GM19035 (cell line): ENCODE measurements around the gene ASB16.

Experiments used
- ATAC-seq: cut with Tn5 transposase; IDR thresholded peaks from one replicate; pipeline ENCODE4 v1.9.1; 2021; ENCODE audit not compliant: unreplicated experiment

The ASB16 gene

GRCh38 chr17:44207743-44208142 is 37.2 kb downstream of the ASB16 start:
- ATAC-seq, result no peak

GRCh38 chr17:44209786-44210341 is 39.4 kb downstream of the ASB16 start:
- ATAC-seq, result no peak

DNA sequence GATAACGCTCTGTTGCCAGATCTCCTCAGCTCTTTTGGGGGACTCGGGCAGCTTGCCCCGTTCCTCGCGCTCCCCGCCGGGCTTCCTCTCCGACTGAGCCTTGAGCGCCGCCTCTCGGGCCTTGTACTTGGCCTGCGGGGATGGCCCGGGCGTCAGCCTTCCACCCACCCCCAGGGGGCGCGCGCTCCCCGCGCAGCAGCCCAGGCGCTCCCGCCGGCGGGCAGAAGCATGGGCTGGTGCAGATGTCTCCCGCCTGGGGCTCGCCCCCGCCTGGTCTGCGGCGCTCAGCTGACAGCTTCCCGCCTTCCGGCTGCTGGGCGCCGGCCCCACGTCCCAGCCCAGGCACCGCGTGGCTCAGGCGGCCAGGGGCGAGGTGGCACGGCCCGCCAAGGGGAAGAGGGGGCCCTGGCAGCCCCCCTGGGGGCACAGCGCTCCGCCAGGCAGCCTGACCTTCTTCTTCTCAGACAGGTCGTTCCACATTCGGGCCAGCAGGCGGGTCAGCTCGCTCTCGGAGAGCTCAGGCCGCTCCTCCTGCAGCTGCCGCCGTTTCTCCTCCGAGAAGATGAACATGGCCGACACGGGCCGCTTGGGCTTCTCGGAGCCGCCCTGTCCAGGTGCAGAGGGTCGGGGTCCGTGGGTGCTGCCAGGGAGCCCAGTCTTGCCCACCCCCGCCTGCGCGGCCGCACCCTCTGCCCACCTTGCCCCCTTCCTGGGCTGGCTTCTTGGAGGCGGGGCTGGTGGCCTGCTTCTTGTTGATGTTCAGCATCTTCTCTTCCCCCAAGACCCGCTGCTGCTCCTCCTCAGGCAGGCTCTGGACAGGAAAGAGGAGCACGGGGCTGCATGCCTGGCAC is 40.1 kb downstream of the ASB16 start:
- ATAC-seq, result peak; percentile 86

GRCh38 chr17:44211281-44212265 is 41.1 kb downstream of the ASB16 start:
- ATAC-seq, result no peak

DNA sequence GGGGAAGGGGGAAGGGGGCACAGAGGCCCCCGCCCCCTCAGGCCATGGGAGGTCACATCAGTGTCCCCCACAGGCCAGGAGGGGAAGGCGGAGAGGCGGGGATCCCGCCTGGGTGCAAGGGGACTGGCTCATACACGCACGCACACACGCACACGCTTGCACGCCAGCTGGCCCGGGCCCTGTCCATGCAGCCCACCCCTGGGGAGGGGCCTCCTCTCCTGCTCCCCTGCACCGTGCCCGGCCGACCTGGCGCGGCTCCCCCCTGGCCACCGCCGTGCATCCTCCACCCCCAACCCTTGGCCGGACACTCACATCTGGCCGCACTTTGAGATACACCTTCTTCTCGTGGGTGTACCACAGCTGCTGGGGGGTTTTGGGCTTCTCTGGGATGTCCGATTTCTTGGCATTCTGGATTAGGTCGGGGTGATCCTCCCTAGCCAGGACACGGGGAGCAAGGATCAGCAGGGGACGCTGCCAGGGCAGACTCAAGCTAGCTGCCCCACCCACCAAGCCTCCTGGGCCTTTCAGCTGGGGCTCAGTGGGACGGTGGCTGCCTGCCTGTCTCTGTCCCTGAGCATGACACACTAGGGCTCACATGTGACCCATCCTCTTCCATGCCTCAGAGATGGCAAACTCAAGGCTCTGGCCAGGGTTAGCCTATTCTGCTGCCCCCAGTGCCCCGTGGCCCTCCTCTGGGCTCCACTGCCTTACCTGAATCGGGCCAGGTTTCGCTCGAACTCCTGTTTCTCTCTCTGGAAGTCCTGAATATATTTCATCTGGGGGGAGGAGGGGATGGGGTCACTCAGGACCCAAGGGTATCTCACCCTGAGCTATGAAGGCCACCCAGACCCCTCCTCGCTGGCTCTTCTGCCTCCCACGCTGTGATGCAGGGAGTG is 42.3 kb downstream of the ASB16 start:
- no peak for ATAC-seq

GRCh38 chr17:44213403-44214229 is 43.1 kb downstream of the ASB16 start:
- ATAC-seq, result no peak

- ATAC-seq, result no peak
Measured at GRCh38 chr17:44214230-44214494, 43.7 kb downstream of the ASB16 start.

DNA sequence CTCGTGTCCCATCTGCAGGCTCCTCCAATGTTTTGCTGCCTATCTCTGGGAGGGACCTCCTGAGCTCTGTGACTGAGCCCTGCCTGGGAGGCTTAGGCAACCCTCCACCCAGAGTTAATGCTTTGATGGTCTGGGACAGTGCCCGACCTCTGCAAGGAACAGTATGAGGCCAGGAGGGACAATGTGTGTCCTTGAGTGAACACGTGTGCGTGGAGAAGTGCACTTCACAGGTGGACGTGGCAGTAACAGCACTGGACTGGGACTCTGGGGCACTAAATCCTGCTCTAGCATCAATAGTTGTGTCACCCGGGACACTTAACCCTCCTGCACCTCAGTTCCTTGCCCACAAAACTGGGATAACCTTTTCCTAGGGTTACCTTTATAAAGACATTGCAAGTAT is 44.4 kb downstream of the ASB16 start:
- ATAC-seq, result no peak

DNA sequence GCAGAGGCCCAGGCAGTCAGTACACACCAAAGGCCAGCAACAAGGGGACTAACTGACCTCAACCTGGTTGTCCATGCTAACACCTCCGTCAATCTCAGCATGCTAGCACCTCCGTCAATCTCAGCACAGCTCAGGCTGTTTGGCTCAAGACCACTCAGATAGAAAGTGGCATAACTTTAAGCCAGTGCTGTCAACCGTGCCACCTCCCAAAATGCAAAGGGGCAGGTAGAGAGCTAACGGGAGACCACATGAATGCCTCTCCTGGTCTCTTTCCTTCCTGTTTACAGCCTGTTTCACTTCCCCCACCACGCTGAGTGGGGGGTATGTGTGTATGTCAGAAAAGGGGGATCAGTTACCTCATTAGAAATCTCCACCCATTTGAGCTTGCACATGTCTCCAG is 45.7 kb downstream of the ASB16 start:
- ATAC-seq, result no peak

GRCh38 chr17:44216694-44217093 is 46.2 kb downstream of the ASB16 start:
- no peak for ATAC-seq

GRCh38 chr17:44217738-44218343 is 47.3 kb downstream of the ASB16 start:
- no peak for ATAC-seq

DNA sequence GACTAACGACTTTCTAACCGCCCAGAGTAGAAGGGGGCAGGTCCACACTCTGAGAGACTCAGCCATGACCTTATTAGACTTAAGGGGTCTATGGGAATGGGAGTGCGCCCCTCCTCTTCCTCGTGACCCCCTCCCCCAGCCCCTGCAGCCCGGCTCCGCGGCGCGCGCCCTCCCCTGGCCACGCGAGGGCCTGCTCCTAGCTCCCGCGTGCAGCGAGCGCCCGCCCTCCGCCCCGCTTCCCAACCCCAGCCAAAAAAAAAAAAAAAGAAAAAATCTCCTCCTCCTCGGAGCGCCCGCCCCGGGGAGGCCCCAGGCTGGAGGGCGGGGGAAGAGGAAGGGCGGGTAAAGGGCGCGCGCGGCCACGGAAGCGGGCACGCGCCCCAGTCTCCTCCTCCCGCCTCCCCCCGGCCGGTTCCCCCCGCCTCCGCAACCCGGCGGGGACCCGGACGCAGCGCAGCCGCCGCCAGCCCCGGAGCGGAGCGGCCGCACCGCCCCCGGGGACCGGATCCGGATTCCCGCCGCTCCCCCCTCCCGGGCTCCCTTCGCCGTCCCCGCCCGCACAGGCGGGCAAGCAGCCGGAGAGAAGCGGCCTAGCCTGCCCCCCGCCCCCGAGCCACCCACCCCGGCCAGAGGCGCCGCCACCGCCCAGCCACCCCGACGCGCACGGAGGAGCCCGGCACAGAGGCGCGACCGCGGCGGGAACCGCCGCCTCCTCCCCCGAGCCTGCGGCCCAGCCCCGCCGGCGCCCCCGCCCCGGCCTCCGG is 48.0 kb downstream of the ASB16 start:
- peak; percentile 40 for ATAC-seq

DNA sequence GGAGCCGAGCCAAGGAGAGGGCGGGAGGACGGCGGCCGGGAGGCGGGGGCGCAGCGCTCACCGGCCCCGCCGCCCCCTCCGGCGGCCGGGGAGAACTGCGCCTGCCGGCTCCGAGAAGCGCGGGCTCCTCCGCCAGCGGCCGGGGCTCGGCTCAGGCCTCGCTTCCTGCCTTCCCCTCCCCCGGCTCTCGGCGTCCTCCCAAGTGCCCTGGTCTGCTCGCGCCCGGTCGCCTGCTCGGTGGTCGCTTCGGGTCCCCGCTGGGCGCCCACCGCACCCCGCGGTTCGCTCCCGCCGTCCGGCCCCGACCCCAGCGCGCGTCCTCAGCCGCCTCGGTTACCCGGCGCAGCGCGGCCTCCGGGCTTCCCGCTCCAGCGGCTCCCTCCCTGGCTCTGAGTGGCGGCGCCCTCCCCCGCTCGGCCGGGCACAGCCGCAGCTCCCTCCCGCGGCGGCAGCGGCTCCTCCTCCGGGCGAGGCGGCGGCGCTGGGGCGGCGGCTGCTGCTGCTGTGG is 48.7 kb downstream of the ASB16 start:
- peak; percentile 42 for ATAC-seq

DNA sequence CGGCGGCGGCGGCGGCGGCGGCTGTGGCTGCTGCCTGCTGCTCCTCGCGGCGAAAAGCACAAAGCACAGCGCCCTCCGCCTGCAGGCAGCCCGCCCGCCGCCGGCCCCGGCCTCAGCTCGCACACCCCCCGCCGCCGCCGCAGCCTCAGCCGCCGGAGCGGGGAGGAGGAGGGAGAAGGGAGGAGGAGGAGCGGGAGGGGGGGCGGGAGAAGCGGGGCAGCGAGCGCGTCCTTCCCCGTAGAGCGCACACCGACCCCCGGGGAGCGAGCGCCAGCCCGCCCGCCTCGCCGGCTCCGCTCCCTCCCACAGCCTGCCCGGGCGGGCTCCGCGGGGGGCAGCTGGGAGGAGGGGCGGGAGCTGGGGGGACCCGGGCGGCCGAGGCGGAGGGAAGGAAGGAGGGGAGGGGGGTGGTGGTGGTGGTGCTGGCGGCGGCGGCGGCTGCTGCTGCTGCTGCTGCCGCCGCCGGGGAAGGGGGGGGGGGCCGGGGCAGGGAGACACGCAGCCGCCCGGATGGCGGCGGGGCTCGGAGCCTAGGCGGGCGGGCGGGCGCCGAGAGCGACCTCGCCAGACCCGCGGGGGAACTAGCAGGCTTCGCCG is 49.2 kb downstream of the ASB16 start, which contains the start of gene UBTF:
TSS of gene UBTF (minus strand) at position 60 of the 597 bp plus-strand sequence. CDS start 1,446 bp downstream, outside the sequence.
- peak; percentile 10 for ATAC-seq

GRCh38 chr17:44220213-44221083 is 49.9 kb downstream of the ASB16 start:
- no peak for ATAC-seq

DNA sequence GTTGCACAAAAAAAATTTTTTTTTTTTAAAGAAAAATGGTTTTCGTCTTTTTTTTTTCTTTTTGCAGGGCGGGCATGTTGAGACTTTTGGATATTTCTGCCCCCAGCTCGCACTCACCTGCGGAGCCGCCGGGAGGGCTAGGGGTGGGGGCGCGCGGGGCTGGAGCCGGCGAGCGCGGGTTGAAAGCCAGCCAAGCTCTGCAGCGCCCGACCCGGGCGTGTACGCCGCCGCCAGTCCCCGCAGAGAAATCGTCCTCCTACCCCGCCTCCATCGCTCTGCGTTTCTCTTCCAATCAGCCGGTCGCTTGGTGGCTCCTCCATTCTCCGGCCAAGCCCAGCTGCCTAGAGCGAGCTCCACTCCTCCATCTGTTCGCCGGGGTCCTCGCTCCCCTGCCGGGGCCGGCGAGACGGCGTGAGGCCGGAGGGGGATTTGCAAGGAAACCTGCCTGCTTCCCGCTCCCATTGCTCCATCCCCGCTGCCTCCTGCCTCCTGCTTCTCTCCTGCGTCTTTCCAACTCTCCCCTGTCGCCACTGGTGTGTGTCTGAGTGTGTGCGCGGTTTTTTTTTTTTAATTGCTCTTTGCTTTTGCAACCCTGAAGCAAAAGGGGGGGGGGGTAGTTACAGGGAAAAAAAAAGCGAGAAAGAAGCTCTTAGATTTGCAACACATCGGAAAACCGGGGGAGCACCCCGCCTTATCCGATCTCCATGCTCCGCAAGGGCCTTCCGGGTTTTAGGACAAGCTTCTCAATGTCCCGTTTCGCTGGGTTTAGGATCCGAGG is 50.8 kb downstream of the ASB16 start:
- no peak for ATAC-seq

GRCh38 chr17:44221862-44222111 is 51.3 kb downstream of the ASB16 start:
- ATAC-seq, result no peak
